Activated CD4-positive, alpha-beta T cell treated with anti-CD3 and anti-CD28 coated beads, Interleukin-2, amount 50 U/mL, for 4 hours (primary cell): ENCODE measurements around the gene AGAP3.
A peak's percentile ranks its signal among the peaks of the same experiment; 100 is the strongest.
"Not testable (repeated sequence)": the region's sequence is repeated elsewhere in the genome, so short reads cannot be mapped to it uniquely, and the experiment has no call there.

Source experiments
- DNase-seq, 2 experiments: peaks; one replicate each; pipeline ENCODE4 v3.0.0-alpha.2; 2020

The AGAP3 gene

DNA sequence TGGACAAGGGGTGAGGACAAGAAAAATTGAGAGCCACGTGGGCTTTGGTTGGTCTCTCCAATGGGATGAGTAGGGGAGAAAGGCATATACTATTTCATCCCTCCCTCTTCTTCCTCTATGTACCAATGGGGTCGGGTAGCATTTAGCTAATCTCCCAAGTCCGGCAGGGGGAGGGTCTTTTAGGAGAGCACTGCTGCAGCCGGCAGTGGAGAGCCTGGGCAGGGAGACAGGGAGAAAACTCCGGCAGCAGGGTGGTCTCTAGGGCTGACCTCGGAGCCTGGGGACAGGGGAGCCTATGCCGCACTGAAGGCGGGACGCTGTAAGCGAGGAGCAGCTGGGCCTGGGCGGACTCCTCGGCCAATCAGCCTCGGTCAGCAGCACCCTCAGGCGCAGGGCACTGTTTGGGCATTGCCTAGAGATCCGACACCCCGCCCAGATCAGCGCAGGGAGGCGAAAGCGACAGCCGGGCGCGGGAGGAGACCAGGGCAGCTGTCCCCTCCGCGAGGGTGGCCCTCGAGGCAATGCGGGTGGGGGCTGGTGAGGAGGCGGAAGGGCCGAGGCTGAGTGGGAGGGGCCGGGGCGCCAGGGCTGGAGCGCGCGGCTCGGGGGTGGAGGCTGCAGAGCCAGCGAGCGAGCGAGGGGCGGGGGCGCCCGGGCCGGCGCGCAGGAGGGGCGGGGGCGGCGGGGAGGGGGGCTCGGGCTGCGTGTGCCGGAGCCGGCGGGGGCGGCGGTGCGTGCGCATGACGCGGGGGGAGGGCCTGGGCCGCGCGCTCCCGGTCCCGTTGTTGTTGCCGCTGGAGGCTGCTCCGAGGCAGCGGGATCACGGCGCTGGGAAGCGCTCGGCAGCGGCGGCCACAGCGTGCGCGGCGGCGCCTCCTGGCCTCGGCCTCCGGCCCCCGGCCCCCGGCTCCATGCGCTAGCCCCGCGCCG, at the start of gene AGAP3:
Gene AGAP3 (plus strand): TSS at position 785 of the 930 bp plus-strand sequence. CDS start 267 bp downstream, outside the sequence.
- peak; percentile 47 to 52 for DNase-seq

DNA sequence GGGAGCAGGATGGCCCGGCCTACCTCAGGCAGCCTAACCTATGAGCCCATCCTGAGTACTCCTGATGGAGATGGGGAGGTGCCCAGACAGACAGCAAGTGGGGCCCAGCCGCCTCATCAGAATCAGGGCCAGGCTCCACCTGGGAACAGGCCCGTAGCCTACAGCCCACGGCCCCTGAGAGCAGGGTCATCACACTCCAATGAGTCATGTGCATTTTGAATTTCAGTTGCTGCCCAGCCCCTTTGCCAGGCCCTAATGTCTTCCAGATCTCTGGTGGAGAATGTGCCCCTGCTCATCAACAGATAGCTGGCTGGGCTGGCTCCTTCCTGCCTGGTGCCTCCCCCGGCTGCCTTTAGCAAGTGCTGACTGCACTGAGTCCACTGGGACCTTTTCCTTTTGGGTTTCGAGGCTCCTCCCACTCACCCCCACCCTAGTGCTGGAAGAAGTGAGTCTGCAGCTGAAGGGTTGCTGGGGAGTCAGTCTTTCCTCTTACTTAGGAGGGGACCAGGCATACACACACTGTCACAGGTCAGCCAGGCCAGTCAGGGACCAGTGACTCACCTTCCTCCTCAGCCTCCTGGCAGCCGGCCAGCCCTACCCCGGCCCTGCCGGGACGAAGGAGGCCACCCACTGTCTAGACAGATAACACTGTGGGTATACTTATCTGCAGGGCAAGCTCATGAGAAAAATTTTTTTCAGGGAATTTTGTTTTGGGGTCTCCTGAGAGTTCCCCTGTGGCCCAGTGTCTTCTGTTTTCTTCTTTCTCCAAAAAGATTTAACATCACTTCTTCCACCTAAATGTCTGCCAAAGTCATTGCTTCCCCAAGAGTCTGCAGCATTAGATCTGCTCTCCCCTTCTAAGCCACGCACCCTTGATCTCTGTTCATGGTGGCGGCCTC, 47.1 kb upstream of the AGAP3 start:
- DNase-seq, result peak; percentile 68 to 77

DNA sequence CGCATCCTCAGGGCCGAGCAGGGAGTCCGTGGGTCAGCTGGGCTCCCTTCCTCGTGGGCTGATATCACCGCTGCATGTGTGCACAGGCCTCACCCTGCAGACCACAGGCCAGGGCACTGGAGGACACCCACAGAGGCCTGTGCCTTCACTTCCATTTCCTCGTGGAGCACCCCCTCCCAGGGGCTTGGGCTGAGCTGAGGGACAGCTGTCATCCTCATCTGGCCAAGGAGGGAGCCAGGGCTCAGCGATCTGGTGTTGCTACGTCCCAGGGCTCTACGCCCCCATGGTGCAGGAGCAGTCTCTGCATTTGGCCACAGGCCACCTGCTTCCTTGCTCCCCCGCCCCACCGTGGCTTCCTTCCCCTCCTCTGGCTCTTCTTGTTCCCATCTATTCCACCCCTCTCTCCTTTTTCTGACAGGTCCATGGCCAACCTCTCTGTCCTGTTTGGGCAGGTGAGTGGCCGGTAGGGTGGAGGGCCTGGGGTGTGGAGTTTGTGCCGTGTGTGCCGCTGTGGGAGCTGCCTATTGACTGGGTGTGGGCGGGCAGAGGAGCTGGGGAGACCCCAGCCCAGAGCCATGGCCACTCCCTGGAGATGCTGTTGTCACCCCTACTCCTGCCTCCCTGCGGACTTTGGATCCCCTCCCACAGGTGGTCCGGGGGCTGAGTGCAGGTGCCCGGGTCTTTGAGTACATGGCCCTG, 46.3 kb upstream of the AGAP3 start:
- no peak for DNase-seq

DNA sequence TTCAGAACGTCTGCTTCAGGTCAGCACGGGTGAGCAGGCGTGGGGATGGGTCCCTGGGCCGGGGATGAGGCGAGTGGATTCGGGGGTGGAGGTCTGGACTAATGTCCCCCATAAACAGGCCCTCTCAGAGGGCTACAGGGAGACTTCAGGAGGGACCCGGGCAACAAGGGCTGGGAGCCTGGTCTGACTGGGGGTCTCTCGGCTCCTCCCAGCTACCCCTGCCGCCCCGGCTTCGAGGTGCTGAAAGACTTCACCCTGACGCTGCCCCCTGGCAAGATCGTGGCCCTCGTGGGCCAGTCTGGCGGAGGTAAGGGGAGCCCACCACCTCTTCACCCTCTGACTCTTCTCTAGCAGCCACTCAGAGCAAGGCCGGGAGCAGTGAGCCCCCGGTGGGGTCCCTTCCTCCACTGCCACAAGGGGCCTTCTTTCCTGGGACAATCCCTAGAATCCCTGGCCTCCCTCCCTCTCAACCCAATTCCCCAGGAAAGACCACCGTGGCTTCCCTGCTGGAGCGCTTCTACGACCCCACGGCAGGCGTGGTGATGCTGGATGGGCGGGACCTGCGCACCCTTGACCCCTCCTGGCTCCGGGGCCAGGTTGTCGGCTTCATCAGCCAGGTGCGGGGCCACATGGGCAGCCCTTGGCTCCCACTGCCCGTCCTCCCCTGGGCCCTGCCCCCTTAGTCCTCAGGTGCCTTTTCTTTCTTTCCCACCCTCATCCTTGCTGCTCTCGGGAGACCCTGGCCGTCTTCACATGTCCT, 45.5 kb upstream of the AGAP3 start:
- no peak for DNase-seq

DNA sequence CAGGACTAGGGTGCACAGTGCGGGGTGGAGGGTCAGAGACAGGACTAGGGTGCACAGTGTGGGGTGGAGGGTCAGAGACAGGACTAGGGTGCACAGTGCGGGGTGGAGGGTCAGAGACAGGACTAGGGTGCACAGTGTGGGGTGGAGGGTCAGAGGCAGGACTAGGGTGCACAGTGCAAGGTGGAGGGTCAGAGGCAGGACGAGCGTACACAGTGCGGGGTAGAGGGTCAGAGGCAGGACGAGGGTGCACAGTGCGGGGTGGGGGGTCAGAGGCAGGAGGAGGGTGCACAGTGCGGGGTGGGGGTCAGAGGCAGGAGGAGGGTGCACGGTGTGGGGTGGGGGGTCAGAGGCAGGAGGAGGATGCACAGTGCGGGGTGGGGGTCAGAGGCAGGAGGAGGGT, 42.8 kb upstream of the AGAP3 start:
- not testable (repeated sequence) for DNase-seq

DNA sequence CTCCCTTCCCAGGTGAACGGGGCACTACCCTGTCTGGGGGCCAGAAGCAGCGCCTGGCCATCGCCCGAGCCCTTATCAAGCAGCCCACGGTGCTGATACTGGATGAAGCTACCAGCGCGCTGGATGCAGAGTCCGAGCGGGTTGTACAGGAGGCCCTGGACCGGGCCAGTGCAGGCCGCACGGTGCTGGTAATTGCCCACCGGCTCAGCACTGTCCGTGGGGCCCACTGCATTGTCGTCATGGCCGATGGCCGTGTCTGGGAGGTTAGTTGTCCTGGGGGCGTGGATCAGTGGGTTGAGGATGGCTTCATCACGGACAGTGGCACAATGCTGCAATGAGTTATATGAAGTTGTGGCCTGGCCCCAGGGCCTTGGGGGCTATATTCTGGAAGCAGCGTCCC, 42.3 kb upstream of the AGAP3 start:
- DNase-seq, result no peak

DNA sequence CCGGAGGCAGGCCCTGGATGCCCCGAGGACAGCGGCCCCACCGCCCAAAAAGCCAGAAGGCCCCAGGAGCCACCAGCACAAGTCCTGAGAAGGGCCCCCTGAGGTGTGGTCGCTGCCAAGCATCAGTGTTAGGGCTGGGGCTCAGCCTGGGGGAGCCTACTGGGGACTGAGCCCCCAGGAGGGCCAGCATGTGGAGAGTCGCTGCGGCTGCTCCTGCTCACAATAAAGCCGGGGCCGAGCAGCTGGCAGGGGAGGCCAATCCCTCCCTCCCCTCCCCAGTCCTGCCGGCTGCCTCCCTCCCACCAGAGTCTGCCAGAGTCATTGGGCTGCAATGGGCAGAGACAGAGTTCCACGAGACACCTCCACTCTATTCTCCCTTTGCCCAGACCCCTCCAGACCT, 41.0 kb upstream of the AGAP3 start:
- DNase-seq, result no peak

DNA sequence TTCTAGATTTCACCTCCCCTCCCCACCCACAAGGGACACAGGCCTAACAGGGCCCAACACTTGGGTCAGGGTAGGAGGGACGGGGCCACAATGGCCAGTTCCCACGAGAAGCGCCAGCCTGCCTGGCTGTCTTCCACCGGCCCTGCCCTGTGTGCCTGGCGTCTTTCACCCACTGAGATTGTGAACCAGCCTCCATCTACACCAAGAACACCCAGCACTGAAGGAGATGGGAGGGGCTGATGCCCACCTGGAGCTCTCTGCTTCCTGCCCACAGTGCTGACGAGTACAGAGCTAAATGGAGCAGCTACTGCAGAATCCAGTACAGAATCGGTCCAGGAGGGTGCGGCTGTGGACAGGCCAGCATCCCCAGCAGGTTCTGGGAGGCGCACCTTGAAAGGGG, 40.3 kb upstream of the AGAP3 start:
- DNase-seq, result no peak

DNA sequence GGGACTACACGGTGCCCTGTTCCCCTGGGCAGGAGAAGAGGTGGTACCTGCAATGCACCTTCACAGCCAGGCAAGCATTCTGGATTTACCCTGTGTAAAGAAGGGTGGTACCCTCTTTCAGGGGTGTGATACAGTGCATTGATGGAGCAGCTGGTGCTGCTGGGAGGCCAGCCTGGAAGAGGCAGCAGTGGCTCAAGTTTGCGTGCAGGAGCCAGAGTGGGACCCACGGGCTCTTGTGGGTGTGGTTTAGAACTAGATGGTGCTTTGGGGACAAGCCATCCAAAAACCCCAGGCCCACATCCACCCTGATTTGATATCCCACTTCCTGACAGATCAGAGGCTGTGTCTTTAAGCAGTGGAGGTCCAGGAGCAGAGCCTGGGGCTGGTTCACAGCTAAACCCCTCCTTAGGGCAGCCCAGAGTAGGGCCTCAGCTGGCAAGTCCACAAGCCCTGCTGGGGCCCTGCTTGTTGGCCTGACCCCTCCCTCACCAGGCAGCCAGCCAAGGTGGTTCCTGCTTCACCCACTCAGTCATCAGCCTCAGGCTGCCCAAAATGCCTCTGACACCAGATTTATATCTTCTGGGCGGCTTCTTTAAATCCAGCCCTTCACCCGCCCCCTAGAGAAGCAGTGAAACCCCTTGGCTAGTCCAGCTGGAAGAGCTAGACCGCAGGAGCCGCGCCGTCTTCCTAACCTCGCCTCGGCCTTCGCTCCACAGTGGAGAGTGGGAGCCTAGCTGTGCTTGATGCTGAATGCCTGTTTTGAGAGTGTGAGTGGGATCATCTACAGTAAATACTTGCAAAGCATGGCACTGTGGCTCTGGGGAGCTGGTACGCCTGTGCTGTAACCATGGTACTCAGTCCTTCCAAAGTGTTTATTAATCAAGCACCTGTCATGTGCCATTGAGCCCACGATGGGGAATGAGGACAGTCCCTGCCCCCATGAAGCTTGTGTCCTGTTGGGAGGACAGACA, 39.4 kb upstream of the AGAP3 start:
- DNase-seq, result no peak

DNA sequence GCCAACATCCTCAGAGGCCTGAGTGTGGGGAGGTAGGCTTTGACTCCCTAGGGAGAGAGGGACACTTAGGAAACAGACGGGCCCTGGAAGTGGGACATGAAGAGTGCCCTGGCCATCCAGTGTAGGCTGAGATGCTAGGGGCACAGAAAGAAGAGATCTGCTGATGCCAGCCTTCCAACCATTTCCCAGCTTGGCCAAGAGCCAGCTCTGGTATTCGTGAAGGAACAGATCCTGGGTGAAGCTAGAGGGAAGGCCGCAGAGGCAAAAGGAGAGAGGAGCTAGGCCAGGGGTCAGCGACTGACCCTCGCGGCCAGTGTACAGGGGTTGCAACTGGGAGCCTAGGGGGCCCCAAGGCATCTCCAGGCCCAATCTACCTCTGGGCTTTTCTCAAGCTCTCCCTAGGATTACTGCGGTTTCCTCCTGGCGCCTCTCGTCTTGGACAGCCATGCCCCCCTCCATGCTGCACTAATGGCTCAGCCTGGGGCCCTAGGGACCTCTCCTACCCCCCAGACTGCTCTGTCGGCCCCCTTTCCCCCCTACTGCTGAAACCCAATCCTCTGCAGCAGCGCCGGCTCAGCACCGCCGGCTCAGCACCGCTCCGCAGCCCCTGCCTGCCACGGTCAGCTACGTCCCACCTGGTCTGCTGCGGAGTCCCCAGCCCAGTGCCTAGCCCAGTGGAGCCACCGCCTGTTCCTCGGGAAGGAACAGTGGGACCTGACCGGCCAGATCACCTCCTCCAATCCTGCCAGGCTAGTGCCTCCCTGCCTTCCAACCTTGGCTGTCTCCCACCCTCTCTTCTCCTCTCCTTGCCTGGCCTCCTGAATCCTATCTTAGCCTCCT, 38.1 kb upstream of the AGAP3 start, which contains the start of gene ASIC3:
Gene ASIC3 (plus strand): TSS at position 556 of the 840 bp plus-strand sequence. CDS start 355 bp downstream, outside the sequence.
- DNase-seq, result no peak

DNA sequence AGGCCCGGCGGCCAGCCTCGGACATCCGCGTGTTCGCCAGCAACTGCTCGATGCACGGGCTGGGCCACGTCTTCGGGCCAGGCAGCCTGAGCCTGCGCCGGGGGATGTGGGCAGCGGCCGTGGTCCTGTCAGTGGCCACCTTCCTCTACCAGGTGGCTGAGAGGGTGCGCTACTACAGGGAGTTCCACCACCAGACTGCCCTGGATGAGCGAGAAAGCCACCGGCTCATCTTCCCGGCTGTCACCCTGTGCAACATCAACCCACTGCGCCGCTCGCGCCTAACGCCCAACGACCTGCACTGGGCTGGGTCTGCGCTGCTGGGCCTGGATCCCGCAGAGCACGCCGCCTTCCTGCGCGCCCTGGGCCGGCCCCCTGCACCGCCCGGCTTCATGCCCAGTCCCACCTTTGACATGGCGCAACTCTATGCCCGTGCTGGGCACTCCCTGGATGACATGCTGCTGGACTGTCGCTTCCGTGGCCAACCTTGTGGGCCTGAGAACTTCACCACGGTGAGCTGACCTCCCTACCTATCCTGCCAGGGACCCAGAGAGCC, 37.3 kb upstream of the AGAP3 start:
- DNase-seq, result no peak

DNA sequence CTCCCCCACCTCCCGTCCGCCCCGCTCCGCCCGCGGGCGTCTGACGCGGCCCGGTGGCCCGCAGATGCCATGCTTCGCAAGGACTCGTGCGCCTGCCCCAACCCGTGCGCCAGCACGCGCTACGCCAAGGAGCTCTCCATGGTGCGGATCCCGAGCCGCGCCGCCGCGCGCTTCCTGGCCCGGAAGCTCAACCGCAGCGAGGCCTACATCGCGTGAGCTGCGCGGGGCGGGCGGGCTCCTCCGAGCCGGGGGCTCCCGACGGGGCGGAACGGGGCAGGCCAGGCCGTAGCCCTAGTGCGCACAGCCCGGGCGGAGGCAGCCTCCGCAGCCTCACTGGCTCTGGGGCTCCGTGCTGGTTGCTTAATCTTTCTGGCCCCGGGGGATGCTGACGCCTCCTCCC, 35.2 kb upstream of the AGAP3 start:
- peak; percentile 28 to 33 for DNase-seq

DNA sequence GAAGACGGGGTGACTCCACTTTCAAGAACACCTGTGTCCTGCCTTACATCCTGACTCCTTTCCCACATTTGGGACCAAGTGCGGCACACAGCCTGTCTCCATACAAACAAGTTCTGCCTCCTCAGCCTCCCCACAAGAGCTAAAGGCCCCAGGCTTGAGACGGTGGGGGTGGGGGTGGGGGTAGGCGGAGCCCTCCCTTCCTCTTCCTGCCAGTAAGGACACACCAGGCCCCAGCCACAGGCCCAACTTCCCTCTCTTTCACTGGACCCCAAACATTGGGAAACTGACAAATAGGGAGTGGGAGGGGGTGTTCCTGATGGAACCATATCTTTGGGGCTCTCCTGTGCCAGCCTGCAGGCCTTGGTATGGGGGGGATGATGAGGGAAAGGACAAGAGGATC, 33.2 kb upstream of the AGAP3 start:
- no peak for DNase-seq

DNA sequence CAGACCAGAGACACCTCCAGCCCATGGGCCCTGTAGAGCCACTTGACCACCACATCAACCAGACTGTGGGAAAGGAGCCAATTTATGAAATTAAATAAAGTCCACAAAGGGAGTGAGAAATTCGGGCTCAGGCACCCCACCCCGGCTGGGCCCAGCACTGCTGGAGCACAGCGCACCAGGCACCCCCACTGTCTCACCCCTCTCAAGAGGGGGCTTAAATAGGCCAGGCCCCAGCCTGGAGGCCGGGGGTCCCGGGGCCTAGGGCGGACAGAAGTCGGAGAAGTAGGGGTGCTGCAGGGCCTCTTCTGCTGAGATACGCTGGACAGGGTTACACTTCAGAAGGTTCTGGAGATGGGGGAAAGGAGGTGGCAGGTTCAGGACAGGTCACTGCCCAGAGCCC, 32.5 kb upstream of the AGAP3 start:
- no peak for DNase-seq

DNA sequence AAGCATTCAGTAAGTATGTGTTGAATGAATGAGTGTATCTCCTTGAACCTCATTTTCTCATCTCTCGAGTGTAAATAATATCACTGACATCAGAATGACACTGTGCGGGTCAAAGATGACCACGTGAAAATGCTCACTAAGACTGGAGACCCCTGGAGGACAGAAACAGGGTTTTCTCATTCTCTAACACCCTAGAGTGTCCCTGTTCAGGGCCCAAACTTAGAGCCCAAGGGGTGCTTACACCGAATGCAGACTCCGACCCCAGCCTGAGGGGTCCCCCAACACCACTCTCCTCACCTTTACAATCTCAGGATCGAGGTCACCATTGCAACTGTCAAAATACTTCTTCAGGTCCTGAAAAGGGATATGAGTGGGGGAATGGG, 30.0 kb upstream of the AGAP3 start:
- no peak for DNase-seq

DNA sequence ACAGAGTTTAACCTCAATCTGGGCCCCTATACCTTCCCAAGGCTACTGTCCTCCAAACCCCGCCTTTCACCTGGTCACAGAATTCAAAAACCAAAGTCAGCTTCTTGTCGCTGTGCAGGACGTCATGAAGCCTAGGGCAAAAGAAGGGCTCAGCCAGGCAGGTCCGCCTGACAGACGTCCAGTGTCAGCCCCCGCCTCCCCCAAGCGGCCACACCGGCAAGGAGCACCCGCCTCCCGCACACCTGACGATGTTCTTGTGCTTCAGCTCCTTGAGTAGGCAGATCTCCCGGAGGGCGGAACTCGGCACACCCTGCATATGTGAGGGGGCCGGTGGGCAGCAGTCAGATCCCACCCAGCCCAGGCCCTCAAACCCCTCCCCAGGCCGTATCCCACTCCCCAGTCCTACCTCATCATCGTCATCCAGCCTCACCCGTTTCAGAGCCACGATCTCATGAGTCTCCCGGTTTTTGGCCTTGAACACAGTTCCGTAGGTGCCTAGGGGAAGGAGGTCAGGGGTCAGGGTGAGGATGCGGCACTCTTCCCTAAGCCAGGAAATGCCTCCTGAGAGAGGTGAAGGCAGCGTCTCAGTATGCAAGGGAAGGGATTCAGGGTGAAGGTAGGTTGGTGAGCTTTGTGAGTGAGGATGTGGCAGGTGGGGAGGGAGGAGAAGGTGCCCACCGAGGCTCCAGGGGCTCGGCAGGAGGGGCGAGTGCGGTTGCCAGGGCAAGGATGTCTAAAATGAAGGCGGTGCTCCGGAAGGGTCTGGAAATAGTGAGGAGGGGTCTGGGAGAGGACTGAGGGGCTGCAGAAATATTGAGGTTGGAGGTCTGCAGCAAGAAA, 29.4 kb upstream of the AGAP3 start:
- no peak for DNase-seq

DNA sequence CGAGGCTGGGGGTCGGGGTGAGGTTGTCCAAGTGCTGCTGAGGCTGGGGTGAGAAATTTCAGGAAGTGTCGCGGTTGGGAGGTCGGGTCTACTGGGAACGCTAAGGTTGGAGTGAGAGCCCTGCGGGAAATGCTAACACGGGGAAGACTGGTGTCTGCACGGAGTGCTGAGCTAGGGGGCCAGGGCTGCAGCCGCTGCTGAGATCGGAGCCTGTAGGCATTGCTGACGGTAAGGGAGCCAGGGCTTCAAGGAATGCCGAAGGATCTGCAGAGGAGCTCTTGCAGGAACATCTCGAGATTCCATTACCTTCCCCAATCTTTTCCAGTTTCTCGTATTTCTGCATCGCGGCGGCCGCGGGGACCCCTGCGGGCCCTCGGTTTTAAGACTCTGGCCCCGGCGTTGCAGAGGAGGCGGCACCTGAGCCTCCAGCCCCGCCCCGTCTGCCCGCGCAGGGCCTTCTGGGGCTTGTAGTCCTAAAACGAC, 28.7 kb upstream of the AGAP3 start, which contains the start of gene CDK5:
Gene CDK5 (minus strand): TSS at position 392 of the 483 bp plus-strand sequence. CDS start 49 bp downstream, at position 343.
- no peak for DNase-seq
